KOPT-K1 (cell line): ENCODE results near the gene DHRSX.
"Not testable (repeated sequence)": the region's sequence is repeated elsewhere in the genome, so short reads cannot be mapped to it uniquely, and the experiment has no call there.

Experiments used
- H3K27ac ChIP-seq: fragments of 200-600 bp; sonication (generic); 2 replicates; pipeline ENCODE4 v1.5.1; 2016; ENCODE audit warnings: antibody characterized with exemption, mild to moderate bottlenecking, low read depth, low read length; ENCODE audit not compliant: poor library complexity, severe bottlenecking
- H3K36me3 ChIP-seq: fragments of 200-600 bp; sonication (generic); 2 replicates; pipeline ENCODE4 v1.5.1; 2017; ENCODE audit warnings: antibody characterized with exemption, mild to moderate bottlenecking, low read length, moderate library complexity; ENCODE audit not compliant: insufficient read depth
- H3K9me3 ChIP-seq: fragments of 200-600 bp; sonication (generic); 2 replicates; pipeline ENCODE4 v1.5.1; 2017; ENCODE audit warnings: antibody characterized with exemption, low read length, mild to moderate bottlenecking; ENCODE audit not compliant: insufficient read depth, poor library complexity, severe bottlenecking

DHRSX gene

DNA sequence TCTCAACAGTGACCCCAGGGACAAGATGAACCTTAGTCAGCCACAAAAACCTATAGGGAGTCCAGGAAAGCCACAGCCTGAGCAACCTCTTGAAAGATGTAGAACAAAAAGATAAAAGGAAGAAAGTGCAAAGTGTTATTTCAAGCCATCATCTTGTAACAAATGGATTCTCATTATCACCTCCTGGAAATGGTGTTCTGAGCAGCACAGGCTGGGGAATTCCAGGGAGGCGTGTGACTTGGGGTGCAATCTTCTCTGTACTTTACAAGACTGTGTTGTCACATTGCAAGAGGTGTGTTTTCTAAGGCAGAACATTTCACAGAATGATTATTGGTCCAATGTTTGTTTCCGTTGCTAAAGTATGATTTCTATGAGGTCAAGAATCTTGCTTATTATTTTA lies 214.0 kb downstream of the DHRSX start:
- Histone ChIP-seq H3K9me3 (peaks cover 6% of the 10 kb centered on the region), H3K36me3 (no peaks in the 10 kb centered on the region; the same call in 1 of the 2 replicates)

DNA sequence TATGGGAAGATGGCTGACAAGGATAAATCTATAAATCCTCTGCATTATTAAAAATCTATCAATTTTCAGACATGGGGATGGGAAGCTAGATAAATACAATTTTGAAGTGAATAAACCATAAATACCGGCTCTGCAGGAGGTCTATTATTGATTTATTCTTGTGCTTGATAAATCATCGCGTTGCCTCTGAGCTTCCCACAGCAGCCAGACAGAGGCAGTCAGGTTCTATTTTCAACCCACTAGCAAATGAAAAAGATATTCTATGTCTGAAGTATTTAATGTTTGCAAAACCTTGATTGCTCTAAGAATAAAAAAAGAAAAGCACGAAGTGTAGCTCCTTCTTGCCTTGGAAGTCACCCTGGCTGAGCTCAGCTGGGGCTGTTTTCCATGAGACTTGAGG lies 216.2 kb downstream of the DHRSX start:
- Histone ChIP-seq H3K9me3 (peaks cover 6% of the 10 kb centered on the region), H3K36me3 (no peaks in the 10 kb centered on the region), H3K27ac (no peak overlapping the region)

More for the DNA sequence above, 214.0 kb downstream of the DHRSX start:
- H3K27ac ChIP-seq: no peak overlapping the region

GRCh38 chrX:2284133-2284532 lies 216.6 kb downstream of the DHRSX start:
- Histone ChIP-seq H3K9me3 (peaks cover 6% of the 10 kb centered on the region), H3K27ac (no peak overlapping the region), H3K36me3 (no peaks in the 10 kb centered on the region)

- Histone ChIP-seq H3K9me3 (peaks cover 6% of the 10 kb centered on the region), H3K27ac (no peak overlapping the region), H3K36me3 (no peaks in the 10 kb centered on the region)
Observed at GRCh38 chrX:2283111-2283859, 217.5 kb downstream of the DHRSX start.

DNA sequence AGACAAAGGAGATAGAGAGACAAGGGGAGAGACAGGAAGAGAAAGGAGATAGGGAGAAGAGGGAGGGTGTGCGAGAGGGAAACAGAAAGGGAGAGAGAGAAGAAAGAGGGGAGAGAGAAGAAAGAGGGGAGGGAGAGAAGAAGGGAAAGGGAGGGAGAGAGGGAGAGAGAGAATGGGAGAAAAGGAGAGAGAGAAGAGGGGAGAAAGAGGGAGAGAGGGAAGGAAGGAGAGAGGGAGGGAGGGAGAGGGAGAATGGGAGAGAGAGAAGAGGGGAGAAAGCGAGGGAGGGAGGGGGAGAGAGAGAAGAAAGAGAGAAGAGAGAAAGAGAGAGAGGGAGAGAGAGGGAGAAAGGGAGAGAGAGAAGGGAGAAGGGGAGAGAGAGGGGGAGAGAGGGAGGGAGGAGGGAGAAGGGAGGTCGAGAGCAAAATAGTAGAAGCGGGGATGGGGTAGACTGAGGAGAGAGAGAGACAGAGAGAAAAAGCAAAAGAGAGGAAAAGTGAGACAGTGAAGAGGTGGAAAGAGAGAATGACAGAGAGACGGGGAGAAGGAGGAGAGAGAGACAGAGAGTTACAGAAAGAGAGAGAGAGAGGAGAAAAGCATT lies 218.2 kb downstream of the DHRSX start:
- H3K27ac ChIP-seq: no peak overlapping the region
- no peaks in the 10 kb centered on the region for H3K36me3 ChIP-seq
- H3K9me3 ChIP-seq: peaks cover 6% of the 10 kb centered on the region

- no peak overlapping the region for H3K27ac ChIP-seq
- no peaks in the 10 kb centered on the region for H3K9me3 ChIP-seq
- no peaks in the 10 kb centered on the region for H3K36me3 ChIP-seq
Observed at GRCh38 chrX:2272337-2272736, 228.4 kb downstream of the DHRSX start.

DNA sequence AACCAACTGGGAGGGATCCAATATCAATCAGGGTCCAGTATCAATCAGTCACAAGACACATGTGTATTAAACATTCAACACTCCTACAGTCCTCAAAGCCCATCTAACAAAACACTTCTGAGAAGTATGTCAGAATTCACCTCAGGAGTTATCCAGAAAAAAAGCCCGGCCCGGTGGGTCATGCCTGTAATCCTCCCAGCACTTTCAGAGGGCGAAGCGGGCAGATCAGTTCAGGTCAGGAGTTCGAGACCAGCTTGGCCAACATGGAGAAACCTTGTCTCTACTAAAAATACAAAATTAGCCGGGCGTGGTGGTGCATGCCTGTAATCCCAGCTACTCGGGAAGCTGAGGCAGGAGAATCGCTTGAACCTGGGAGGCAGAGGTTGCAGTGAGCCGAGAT lies 229.2 kb downstream of the DHRSX start:
- not testable (repeated sequence) for H3K9me3 ChIP-seq, H3K27ac ChIP-seq, H3K36me3 ChIP-seq

- not testable (repeated sequence) for H3K9me3 ChIP-seq, H3K27ac ChIP-seq
Observed at GRCh38 chrX:2270783-2271182, 230.0 kb downstream of the DHRSX start.

DNA sequence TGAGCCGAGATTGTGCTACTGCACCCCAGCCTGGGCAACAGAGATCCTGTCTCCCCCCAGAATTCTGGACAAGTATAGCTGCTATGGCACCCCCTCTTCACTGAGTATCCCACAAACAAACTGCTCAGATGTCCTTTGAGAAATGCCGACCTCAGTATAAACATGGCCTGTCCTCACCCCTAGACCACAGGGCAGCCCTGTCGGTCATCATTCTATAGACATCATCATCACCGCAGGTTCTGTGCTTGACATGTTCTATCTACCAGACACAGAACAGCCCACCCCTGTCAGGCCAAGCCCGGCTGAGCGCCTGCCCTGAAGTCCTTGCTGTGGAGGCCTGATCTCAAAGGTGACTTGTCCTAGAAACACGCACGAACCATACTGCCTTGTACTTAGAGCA lies 232.9 kb downstream of the DHRSX start:
- Histone ChIP-seq H3K9me3 (no peaks in the 10 kb centered on the region), H3K27ac (no peak overlapping the region), H3K36me3 (no peaks in the 10 kb centered on the region; the same call in 1 of the 2 replicates)

More at GRCh38 chrX:2270783-2271182, 230.0 kb downstream of the DHRSX start:
- H3K36me3 ChIP-seq: not testable (repeated sequence)

DNA sequence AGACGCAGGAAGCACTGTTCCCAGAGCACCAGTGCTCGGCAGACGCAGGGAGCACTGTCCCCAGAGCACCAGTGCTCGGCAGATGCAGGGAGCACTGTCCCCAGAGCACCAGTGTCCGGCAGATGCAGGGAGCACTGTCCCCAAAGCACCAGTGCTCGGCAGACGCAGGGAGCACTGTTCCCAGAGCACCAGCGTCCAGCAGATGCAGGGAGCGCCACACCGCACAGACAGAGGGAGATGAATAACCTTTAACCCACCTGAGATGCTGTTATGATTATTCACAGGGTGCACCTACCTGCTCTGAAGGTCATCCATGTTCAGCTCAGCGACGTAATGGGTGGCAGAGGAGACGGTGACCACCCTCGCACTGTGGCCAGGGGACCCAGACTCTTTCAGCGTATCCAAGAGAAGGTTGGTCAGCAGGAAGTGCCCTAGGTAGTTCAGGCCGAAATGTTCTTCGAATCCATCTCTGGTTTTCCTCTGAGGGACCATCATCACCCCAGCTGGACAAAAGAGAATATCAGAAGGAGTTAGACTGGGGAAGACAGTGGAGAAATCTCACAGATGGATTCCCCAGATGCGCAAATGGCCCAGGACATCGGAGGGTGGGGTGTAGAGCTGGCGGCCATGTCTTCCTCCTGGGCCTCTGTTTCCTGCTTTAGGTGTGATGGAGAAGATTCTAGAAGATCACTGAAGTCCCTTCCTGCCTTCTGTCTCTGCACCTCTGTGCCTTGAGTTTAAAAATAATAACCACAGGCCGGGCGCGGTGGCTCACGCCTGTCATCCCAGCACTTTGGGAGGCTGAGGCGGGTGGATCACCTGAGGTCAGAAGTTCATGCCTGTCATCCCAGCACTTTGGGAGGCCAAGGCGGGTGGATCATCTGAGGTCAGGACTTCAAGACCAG lies 234.1 kb downstream of the DHRSX start:
- no peaks in the 10 kb centered on the region; the same call in 1 of the 2 replicates for H3K36me3 ChIP-seq
- no peaks in the 10 kb centered on the region for H3K9me3 ChIP-seq
- H3K27ac ChIP-seq: no peak overlapping the region

DNA sequence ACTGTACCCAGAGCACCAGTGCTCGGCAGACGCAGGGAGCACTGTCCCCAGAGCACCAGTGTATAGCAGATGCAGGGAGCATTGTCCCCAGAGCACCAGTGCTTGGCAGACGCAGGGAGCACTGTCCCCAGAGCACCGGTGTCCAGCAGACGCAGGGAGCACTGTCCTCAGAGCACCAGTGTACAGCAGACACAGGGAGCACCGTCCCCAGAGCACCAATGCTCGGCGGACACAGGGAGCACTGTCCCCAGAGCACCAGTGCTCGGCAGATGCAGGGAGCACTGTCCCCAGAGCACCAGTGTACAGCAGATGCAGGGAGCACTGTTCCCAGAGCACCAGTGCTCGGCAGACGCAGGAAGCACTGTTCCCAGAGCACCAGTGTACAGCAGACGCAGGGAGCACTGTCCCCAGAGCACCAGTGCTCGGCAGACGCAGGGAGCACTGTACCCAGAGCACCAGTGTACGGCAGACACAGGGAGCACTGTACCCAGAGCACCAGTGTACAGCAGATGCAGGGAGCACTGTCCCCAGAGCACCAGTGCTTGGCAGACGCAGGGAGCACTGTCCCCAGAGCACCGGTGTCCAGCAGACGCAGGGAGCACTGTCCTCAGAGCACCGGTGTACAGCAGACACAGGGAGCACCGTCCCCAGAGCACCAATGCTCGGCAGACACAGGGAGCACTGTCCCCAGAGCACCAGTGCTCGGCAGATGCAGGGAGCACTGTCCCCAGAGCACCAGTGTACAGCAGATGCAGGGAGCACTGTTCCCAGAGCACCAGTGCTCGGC lies 234.9 kb downstream of the DHRSX start:
- H3K9me3 ChIP-seq, H3K36me3 ChIP-seq, H3K27ac ChIP-seq: not testable (repeated sequence)

DNA sequence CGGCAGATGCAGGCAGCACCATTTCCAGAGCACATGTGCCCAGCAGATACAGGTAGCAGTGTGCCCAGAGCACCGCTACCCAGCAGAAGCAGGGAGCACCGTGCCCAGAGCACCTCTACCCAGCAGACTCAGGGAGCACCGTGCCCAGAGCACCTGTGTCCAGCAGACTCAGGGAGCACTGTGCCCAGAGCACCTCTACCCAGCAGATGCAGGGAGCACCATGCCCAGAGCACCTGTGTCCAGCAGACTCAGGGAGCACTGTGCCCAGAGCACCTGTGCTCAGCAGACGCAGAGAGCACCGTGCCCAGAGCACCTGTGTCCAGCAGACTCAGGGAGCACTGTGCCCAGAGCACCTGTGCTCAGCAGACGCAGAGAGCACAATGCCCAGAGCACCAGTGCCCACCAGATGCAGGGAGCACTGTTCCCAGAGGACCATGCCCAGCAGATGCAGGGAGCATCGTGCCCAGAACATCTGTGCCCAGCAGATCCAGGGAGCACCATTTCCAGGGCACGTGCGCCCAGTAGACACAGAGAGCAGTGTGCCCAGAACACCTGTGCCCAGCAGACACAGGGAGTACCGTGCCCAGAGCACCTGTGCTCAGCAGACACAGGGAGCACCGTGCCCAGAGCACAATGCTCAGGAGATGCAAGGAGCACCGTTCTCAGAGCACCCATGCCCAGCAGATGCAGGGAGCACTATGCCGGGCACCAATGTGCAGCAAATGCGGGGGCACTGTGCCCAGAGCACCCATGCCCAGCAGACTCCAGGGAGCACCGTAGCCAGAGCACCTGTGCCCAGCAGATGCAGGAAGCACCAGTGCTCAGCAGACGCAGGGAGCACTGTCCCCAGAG lies 236.4 kb downstream of the DHRSX start:
- no peak overlapping the region for H3K27ac ChIP-seq
- H3K9me3 ChIP-seq: no peaks in the 10 kb centered on the region
- no peaks in the 10 kb centered on the region; the same call in 1 of the 2 replicates for H3K36me3 ChIP-seq

- H3K36me3 ChIP-seq: no peaks in the 10 kb centered on the region; the same call in 1 of the 2 replicates
- no peaks in the 10 kb centered on the region for H3K9me3 ChIP-seq
- H3K27ac ChIP-seq: no peak overlapping the region
Observed at GRCh38 chrX:2263203-2263602, 237.6 kb downstream of the DHRSX start.

GRCh38 chrX:2262668-2263055 lies 238.1 kb downstream of the DHRSX start:
- Histone ChIP-seq H3K27ac (no peak overlapping the region), H3K36me3 (no peaks in the 10 kb centered on the region; the same call in 1 of the 2 replicates), H3K9me3 (no peaks in the 10 kb centered on the region)
